ENCODE results near the gene CARD11.

Gene CARD11

GRCh38 chr7:2952316-2952715 lies 91.4 kb downstream of the CARD11 start:
- no peak for TF ChIP-seq CTCF (IDR thresholded peaks at IDR 0.05; ENCODE audit: control insufficient read depth, extremely low read depth, insufficient read depth)
- no peak overlapping the region for H3K4me3 ChIP-seq (ENCODE audit: low read depth, low read length)
- no peak for DNase-seq (ENCODE audit: low read depth)

- no peak overlapping the region for H3K4me3 ChIP-seq (ENCODE audit: low read depth, low read length)
- no peak for DNase-seq (ENCODE audit: low read depth)
- TF ChIP-seq CTCF (IDR thresholded peaks at IDR 0.05; ENCODE audit: control insufficient read depth, extremely low read depth, insufficient read depth) = no peak
These were observed 93.1 kb downstream of the CARD11 start for GRCh38 chr7:2950578-2950977.

GRCh38 chr7:2948749-2949148 lies 94.9 kb downstream of the CARD11 start:
- H3K4me3 ChIP-seq (ENCODE audit: low read depth, low read length) = no peak overlapping the region
- TF ChIP-seq CTCF (IDR thresholded peaks at IDR 0.05; ENCODE audit: control insufficient read depth, extremely low read depth, insufficient read depth) = no peak
- no peak for DNase-seq (ENCODE audit: low read depth)

GRCh38 chr7:2947058-2947780 lies 96.4 kb downstream of the CARD11 start:
- no peak overlapping the region for H3K4me3 ChIP-seq (ENCODE audit: low read depth, low read length)
- TF ChIP-seq CTCF (IDR thresholded peaks at IDR 0.05; ENCODE audit: control insufficient read depth, extremely low read depth, insufficient read depth) = no peak
- no peak for DNase-seq (ENCODE audit: low read depth)

- TF ChIP-seq CTCF (IDR thresholded peaks at IDR 0.05; ENCODE audit: control insufficient read depth, extremely low read depth, insufficient read depth) = no peak
- H3K4me3 ChIP-seq (ENCODE audit: low read depth, low read length) = no peak overlapping the region
- DNase-seq (ENCODE audit: low read depth) = no peak
These were observed 98.5 kb downstream of the CARD11 start for GRCh38 chr7:2945171-2945570.

GRCh38 chr7:2944739-2945138 lies 98.9 kb downstream of the CARD11 start:
- H3K4me3 ChIP-seq (ENCODE audit: low read depth, low read length) = no peak overlapping the region
- no peak for TF ChIP-seq CTCF (IDR thresholded peaks at IDR 0.05; ENCODE audit: control insufficient read depth, extremely low read depth, insufficient read depth)
- DNase-seq (ENCODE audit: low read depth) = no peak

Measured in LNCaP clone FGC (cell line).